ENCODE measurements around the gene TMEM204.

- TF ChIP-seq CTCF (IDR thresholded peaks at IDR 0.05) (no peak), POLR2A (IDR thresholded peaks at IDR 0.05) (no peak)
These were observed 39.8 kb downstream of the TMEM204 start for GRCh38 chr16:1573301-1573700.
